GM21526 (cell line): ENCODE data around the gene TBXAS1.
"Not testable (repeated sequence)": the region's sequence is repeated elsewhere in the genome, so short reads cannot be mapped to it uniquely, and the experiment has no call there.

Source experiments
- ATAC-seq: cut with Tn5 transposase; IDR thresholded peaks from one replicate; pipeline ENCODE4 v1.9.1; 2021; ENCODE audit warnings: moderate library complexity; ENCODE audit not compliant: unreplicated experiment, low FRiP score

The TBXAS1 gene

GRCh38 chr7:139886206-139886605 is 57.1 kb downstream of the TBXAS1 start:
- ATAC-seq: no peak

GRCh38 chr7:139886899-139887298 is 57.8 kb downstream of the TBXAS1 start:
- ATAC-seq: no peak

GRCh38 chr7:139887992-139888481 is 59.0 kb downstream of the TBXAS1 start:
- no peak for ATAC-seq

DNA sequence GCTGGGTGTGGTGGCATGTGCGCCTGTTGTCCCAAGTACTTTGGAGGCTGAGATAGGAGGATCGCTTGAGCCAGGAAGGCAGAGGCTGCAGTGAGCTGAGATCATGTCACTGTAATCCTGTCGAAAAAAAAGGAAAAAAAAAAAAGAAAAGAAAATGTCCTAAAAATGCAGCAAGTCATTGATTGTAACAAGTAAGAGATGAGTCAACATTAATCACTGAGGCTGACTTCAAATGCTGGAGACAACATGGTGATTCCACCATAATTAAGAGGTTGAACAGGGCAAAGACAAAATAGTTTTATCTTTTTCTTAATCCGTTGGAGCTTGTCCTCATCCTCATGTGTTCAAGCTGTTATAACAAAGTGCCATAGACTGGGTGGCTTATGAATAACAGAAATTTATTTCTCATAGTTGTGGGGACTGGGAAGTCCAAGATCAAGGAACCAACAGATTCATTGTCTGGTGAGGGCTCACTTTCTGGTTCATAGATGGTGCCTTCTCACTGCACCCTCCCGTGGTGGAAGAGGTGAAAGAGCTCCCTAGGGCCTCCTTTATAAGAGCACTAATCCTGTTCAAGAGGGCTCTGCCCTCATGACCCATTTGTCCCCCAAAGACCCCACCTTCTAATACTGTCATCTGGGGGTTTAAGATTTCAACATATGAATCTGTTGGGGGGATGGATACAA is 60.3 kb downstream of the TBXAS1 start:
- no peak for ATAC-seq

GRCh38 chr7:139893461-139893860 is 64.4 kb downstream of the TBXAS1 start:
- ATAC-seq: no peak

DNA sequence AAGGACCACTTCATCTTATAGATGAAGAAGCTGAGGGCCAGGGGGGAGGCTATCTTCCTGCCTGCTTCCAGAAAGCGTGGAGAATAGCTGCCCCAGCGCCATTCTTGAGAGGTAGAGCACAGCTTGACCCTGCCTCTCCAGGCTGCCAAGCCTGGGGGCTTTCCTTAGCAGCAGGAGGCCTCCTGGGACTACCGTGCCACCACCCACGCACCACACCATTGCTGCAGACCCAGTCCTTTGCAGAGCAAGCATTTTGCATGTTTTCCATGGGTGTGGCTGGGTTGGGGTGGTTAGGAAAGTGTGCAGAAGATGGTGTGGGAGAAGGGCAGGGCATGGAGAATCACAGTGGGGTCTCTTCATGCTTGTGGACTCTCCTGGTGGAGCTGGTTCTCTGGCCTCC is 64.9 kb downstream of the TBXAS1 start:
- no peak for ATAC-seq

- ATAC-seq: no peak
These were observed 66.2 kb downstream of the TBXAS1 start for GRCh38 chr7:139895141-139895829.

GRCh38 chr7:139896288-139896687 is 67.2 kb downstream of the TBXAS1 start:
- no peak for ATAC-seq

DNA sequence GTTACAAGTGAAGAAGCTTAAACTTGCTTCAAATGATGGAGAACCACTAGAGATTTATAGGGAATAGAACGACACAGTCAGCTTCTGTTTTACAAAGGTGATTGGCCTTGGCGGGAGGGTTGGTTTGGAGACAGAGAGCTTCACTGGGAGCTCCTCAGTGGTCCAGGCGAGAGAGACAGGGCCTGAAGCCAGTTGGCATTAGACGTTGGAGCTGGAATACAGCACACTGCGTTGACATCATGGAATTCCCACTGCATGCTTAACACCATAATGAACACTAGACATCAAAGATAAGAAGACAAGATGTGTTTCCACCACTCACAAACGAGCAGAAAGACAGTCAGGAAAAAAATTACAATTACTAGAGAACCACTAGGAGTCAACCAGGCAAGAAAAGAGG is 67.8 kb downstream of the TBXAS1 start:
- ATAC-seq: no peak

GRCh38 chr7:139897422-139898090 is 68.5 kb downstream of the TBXAS1 start:
- ATAC-seq: no peak

- no peak for ATAC-seq
These were observed 69.4 kb downstream of the TBXAS1 start for GRCh38 chr7:139898483-139898882.

DNA sequence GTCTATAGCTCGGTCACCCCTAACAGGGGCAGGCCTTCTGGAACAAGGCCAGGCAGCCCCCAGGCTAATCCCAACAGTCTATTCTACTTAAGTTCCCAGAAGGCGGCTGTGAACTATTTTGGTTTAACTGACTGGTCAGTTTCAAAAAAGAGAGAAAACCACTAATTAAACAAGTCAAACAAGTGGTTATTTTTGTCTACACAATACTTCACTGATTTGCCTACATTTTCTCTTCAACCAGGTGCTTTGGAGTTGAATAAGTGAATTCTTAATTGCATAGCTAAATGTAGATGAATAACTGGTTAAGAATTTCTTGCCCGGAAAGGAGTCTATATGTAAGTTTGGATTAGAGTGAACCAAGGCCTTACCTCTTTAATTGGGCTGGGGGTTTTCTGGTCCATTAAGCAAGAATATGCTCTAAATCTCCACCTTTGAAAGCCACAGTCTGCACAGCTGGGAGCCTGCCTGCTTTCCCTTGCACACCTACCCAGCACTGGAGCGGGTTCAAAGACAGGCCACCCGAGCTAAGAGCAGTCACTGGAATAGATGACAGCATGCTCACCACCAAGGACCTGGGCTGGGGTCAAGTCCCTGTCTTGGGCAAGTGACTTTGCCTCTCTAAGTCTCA is 70.4 kb downstream of the TBXAS1 start:
- ATAC-seq: no peak

DNA sequence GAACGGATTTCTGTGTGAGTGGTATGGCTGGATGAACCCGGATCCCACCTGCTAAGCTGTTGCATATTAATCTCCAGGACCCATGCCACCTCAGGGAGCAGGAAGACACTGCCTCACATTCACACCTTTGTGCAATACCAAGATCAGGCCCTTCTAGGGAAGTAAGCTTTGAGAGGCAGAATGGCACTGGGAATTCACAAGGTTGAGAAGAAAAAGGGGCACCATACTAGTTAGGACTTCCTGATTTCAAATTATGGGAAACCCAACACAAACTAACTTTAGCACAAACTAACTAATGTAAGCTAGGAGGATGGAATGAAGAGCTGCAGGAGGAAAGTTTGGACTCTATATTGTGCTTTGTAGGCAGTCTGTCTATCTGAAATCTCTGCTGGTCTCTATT is 71.3 kb downstream of the TBXAS1 start:
- no peak for ATAC-seq

DNA sequence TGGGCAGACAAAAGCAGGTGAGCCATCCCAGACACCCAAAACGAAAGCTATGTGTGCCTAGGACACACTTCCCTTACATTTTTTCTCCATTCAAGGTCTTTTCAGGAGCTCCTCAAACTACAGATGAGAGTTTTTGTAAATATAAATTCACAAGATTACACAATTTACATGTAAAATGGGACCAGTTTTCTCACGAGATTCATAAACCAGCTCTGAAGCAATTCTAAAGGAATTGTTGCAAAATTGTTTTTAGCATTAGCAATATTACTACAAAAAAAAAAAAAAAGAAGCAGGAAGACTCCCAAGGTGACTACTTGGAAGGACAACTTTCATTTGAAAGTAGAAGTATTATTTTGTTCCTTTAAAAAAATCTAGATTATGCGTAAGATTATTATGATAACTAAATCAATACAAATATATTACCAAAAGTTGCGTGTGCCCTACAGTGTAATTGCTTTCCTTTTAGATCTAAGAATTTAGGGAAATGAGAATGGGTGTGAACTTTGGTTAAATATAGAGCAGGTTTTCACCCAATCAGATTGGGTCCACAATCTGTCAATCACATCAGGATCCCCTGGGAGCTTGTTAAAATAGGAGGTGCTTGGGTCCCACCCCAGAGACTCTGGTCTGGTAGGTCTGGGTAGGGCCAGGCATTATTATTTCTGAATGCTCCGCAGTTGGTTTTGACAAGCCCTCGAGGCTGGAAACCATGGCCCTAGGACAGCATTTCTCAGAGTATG is 72.2 kb downstream of the TBXAS1 start:
- no peak for ATAC-seq

GRCh38 chr7:139901901-139902300 is 72.8 kb downstream of the TBXAS1 start:
- ATAC-seq: no peak

- no peak for ATAC-seq
These were observed 73.5 kb downstream of the TBXAS1 start for GRCh38 chr7:139902436-139903102.

- not testable (repeated sequence) for ATAC-seq
These were observed 74.0 kb downstream of the TBXAS1 start for GRCh38 chr7:139903103-139903477.

DNA sequence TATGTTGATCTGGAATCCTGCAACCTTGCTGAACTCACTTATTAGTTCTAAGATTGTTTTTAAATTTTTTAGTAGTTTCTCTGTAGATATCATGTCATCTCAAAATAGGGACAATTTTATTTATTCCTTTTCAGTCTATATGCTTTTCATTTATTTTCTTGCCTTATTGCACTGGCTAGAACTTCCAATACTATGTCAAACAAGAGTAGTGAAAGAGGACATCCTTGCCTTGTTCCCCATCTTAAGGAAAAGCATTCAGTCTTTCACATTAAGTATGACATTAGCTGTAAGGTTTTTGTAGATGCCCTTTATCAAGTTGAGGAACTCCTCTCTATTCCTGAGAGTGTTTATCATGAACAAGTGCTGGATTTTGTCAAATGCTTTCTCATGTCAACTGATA is 77.8 kb downstream of the TBXAS1 start:
- ATAC-seq: no peak

- no peak for ATAC-seq
These were observed 79.7 kb downstream of the TBXAS1 start for GRCh38 chr7:139908792-139909191.
